ENCODE results near the gene SCNN1B.

DNA sequence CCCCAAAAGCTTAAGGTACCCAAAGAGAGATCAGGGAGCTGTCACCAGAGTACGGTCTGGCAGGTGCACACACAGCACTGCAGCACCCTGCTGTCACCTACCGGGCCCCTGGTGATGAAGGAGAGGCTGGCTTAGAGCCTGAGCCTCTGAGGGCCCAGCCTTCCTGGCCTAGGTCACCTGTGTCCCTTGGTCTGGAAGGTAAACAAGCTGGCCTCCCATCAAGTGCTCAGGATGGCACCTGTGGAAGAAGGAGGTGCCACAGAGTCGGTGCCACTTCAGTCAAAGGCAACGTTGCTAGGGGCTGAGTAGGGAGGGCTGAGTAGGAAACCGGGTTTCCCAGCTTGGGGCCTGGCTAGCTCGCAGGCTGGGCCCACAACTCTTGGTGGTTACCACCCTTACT is 80.2 kb downstream of the SCNN1B start:
- TF ChIP-seq, protein P1, sequence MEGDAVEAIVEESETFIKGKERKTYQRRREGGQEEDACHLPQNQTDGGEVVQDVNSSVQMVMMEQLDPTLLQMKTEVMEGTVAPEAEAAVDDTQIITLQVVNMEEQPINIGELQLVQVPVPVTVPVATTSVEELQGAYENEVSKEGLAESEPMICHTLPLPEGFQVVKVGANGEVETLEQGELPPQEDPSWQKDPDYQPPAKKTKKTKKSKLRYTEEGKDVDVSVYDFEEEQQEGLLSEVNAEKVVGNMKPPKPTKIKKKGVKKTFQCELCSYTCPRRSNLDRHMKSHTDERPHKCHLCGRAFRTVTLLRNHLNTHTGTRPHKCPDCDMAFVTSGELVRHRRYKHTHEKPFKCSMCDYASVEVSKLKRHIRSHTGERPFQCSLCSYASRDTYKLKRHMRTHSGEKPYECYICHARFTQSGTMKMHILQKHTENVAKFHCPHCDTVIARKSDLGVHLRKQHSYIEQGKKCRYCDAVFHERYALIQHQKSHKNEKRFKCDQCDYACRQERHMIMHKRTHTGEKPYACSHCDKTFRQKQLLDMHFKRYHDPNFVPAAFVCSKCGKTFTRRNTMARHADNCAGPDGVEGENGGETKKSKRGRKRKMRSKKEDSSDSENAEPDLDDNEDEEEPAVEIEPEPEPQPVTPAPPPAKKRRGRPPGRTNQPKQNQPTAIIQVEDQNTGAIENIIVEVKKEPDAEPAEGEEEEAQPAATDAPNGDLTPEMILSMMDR (conservative IDR thresholded peaks at IDR 0.05), result no peak
- TF ChIP-seq ZFX (IDR thresholded peaks at IDR 0.05), result no peak

Measured in C4-2B (cell line).